Parathyroid adenoma (tissue), 2 donors: ENCODE data around the gene PTPRJ.

Experiments
- H2AFZ ChIP-seq: fragments of 300-600 bp; sonication (generic); one replicate; pipeline ENCODE4 v1.7.0; 2017; ENCODE audit warnings: antibody characterized with exemption, mild to moderate bottlenecking
- H3K27ac ChIP-seq: fragments of 300-600 bp; sonication (generic); one replicate; pipeline ENCODE4 v1.7.0; 2017
- H3K27me3 ChIP-seq: fragments of 300-600 bp; sonication (generic); one replicate; pipeline ENCODE4 v1.7.0; 2017; ENCODE audit warnings: low read length; ENCODE audit not compliant: control insufficient read depth, insufficient read depth
- H3K36me3 ChIP-seq: fragments of 300-600 bp; sonication (generic); one replicate; pipeline ENCODE4 v1.7.0; 2017; ENCODE audit warnings: low read length; ENCODE audit not compliant: control insufficient read depth, insufficient read depth
- H3K4me1 ChIP-seq: fragments of 300-600 bp; sonication (generic); one replicate; pipeline ENCODE4 v1.7.0; 2017; ENCODE audit warnings: control low read depth
- H3K4me2 ChIP-seq: fragments of 300-600 bp; sonication (generic); one replicate; pipeline ENCODE4 v1.7.0; 2017; ENCODE audit warnings: low read length
- H3K4me3 ChIP-seq: fragments of 300-600 bp; sonication (generic); one replicate; pipeline ENCODE4 v1.7.0; 2017; ENCODE audit warnings: low read depth, low read length
- H3K79me2 ChIP-seq: fragments of 300-600 bp; sonication (generic); one replicate; pipeline ENCODE4 v1.7.0; 2017; ENCODE audit warnings: control low read depth
- H3K9ac ChIP-seq: fragments of 300-600 bp; sonication (generic); one replicate; pipeline ENCODE4 v1.7.0; 2017; ENCODE audit warnings: mild to moderate bottlenecking
- H3K9me3 ChIP-seq: fragments of 300-600 bp; sonication (generic); one replicate; pipeline ENCODE4 v1.7.0; 2017; ENCODE audit warnings: low read length; ENCODE audit not compliant: control insufficient read depth
- TF ChIP-seq, protein P1 (sequence below): fragments of 300-600 bp; sonication (generic); IDR thresholded peaks from one replicate; pipeline ENCODE4 v1.7.0; 2017; ENCODE audit warnings: antibody characterized with exemption, mild to moderate bottlenecking
- donor health status: primary hyperparathyroidism.

PTPRJ gene

DNA sequence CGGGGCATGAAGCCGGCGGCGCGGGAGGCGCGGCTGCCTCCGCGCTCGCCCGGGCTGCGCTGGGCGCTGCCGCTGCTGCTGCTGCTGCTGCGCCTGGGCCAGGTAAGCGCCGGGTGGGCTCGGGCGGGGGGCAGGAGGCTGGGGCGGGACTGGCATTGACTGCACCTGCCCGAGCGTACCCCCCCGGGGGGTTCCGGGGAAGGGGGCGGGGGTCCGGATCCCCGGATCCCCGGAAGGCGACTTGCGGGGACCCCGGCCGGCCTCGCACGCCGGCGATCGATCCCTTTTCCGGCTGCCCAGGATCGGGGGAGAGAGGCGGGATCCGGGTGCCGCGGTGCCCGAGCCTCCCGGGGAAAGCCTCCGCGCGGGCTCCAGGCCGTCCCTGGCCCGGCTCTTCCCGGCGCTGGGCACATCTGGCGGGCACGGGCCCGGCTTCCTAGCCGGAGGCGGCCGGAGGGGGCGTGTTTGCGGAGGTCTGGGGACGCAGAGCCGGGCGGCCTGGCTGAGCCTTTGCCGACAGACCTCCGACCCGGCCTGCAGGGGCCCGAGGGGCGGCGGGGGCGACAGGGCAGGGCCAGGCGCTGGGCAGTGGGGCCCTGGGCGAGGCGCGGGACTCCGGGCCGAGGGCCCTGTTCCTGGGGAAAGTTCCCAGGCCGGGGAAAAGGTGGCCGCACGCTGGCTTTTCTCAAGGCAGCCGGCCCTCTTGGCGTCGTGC is 705 bp downstream of the PTPRJ start:
- Histone ChIP-seq H3K27ac (peak overlapping the region; percentile 39), H3K27me3 (no peaks in the 10 kb centered on the region), H3K9me3 (no peaks in the 10 kb centered on the region), H3K36me3 (no peaks in the 10 kb centered on the region), H2AFZ (peak overlapping the region; percentile 70), H3K4me1 (peaks cover 15% of the 10 kb centered on the region), H3K9ac (peak overlapping the region; percentile 11), H3K4me3 (peak overlapping the region; percentile 60), H3K4me2 (peak overlapping the region; percentile 62), H3K79me2 (peaks cover 4% of the 10 kb centered on the region)
- TF ChIP-seq, protein P1, sequence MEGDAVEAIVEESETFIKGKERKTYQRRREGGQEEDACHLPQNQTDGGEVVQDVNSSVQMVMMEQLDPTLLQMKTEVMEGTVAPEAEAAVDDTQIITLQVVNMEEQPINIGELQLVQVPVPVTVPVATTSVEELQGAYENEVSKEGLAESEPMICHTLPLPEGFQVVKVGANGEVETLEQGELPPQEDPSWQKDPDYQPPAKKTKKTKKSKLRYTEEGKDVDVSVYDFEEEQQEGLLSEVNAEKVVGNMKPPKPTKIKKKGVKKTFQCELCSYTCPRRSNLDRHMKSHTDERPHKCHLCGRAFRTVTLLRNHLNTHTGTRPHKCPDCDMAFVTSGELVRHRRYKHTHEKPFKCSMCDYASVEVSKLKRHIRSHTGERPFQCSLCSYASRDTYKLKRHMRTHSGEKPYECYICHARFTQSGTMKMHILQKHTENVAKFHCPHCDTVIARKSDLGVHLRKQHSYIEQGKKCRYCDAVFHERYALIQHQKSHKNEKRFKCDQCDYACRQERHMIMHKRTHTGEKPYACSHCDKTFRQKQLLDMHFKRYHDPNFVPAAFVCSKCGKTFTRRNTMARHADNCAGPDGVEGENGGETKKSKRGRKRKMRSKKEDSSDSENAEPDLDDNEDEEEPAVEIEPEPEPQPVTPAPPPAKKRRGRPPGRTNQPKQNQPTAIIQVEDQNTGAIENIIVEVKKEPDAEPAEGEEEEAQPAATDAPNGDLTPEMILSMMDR, result peak; percentile 21

DNA sequence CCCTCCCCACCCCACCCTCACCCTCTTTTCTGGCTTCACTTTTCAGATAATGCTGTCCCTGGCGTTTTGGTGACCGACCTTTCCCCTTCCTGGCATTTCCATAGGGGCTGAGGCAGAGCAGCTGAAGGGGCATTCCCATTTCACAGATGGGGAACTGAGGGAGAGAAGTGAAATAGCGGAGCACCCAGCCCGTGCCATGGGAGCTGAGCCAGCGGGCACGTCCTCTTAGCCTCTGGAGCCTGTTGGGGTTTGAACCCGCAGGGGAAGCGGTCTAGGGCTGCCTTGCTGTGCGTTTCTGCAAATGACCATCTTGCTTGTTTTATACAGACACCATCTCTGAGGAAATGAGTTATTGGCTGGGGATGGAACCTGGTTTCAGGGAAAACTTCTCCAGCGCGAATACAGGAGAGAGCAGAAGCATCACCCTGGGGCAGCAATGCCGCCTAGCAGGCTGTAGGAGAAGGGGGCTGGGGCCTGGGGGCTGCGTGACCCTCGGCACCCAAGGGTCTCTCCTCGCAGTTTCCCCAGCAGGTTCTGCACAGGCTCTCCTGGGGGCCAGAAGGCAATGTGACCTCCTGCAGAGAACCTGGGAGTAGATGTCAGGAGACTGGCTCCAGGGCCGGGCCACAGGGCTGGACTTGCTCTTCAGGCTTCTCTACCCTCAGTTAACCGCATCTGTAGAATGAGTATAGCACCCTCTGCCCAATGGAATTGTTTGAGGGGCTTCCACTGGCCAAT is 1.5 kb downstream of the PTPRJ start:
- peak overlapping the region; percentile 60 for H3K4me3 ChIP-seq
- no peak overlapping the region for H3K9ac ChIP-seq
- H3K27me3 ChIP-seq, result no peaks in the 10 kb centered on the region
- TF ChIP-seq, protein P1, result no peak
- H3K79me2 ChIP-seq, result peaks cover 7% of the 10 kb centered on the region
- no peak overlapping the region for H3K27ac ChIP-seq
- H3K36me3 ChIP-seq, result no peaks in the 10 kb centered on the region
- peaks cover 15% of the 10 kb centered on the region for H3K4me1 ChIP-seq
- H3K4me2 ChIP-seq, result peak overlapping the region; percentile 62
- H2AFZ ChIP-seq, result no peak overlapping the region
- no peaks in the 10 kb centered on the region for H3K9me3 ChIP-seq

DNA sequence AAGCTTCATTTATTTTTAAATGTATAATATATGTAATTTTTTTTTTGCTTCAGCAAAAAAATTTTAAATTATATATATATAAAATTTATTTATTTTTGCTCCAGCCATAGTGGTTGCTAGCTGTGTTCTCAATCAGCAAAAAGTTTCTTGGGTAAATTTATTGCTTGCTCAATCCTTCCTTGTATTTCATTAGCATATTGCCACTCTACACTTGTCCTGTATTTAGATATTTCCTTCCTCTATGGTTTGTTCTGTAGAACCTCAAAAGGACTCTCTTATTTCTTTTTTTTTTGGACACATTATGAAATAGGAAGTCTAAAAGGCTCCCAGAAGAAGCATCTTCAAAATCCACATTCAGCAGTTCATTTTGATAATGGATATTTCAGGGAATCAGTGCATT is 2.3 kb downstream of the PTPRJ start:
- TF ChIP-seq, protein P1, result no peak
- no peaks in the 10 kb centered on the region for H3K27me3 ChIP-seq
- no peak overlapping the region for H3K27ac ChIP-seq
- no peaks in the 10 kb centered on the region for H3K36me3 ChIP-seq
- no peak overlapping the region for H3K9ac ChIP-seq
- no peak overlapping the region for H2AFZ ChIP-seq
- H3K4me1 ChIP-seq, result peaks cover 15% of the 10 kb centered on the region
- no peak overlapping the region for H3K4me3 ChIP-seq
- H3K79me2 ChIP-seq, result peaks cover 7% of the 10 kb centered on the region
- H3K9me3 ChIP-seq, result no peaks in the 10 kb centered on the region
- no peak overlapping the region for H3K4me2 ChIP-seq

- Histone ChIP-seq H3K4me3 (no peak overlapping the region), H2AFZ (no peak overlapping the region), H3K79me2 (peaks cover 7% of the 10 kb centered on the region), H3K9ac (no peak overlapping the region), H3K27ac (no peak overlapping the region), H3K9me3 (no peaks in the 10 kb centered on the region), H3K36me3 (no peaks in the 10 kb centered on the region), H3K4me1 (peaks cover 15% of the 10 kb centered on the region), H3K27me3 (no peaks in the 10 kb centered on the region), H3K4me2 (no peak overlapping the region)
- TF ChIP-seq, protein P1, result no peak
Measured at GRCh38 chr11:47983464-47984397, 3.4 kb downstream of the PTPRJ start.
